Globus pallidus (tissue), 1 donor: ENCODE data around the gene APAF1.
A peak's percentile ranks its signal among the peaks of the same experiment; 100 is the strongest.

Source experiments
- DNase-seq: peaks from one replicate; pipeline ENCODE4 v3.0.0-alpha.2; 2015; ENCODE audit warnings: low spot score

APAF1 gene

GRCh38 chr12:98671459-98671858 lies 26.4 kb downstream of the APAF1 start:
- no peak for DNase-seq

- DNase-seq = no peak
Measured at GRCh38 chr12:98674841-98675240, 29.8 kb downstream of the APAF1 start.

GRCh38 chr12:98678236-98678945 lies 33.3 kb downstream of the APAF1 start:
- no peak for DNase-seq

GRCh38 chr12:98678946-98679610 lies 34.0 kb downstream of the APAF1 start:
- no peak for DNase-seq

- no peak for DNase-seq
Measured at GRCh38 chr12:98679611-98680005, 34.5 kb downstream of the APAF1 start.

- no peak for DNase-seq
Measured at GRCh38 chr12:98684199-98684598, 39.1 kb downstream of the APAF1 start.

DNA sequence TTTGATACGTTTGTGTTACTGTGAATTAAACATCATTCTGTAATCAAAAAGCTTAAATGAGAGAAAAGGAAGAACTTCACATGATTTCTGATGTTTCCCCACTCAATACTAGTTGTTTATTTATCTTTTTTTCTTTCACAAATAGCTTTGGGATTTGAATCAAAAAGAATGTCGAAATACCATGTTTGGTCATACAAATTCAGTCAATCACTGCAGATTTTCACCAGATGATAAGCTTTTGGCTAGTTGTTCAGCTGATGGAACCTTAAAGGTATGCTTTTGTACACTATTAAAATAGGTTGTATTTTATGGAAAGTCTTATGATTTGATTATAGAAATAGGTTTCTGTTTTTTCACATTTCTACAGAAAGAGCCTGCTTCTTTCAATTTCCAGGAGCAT lies 41.5 kb downstream of the APAF1 start:
- no peak for DNase-seq

GRCh38 chr12:98691351-98691750 lies 46.3 kb downstream of the APAF1 start:
- DNase-seq = no peak

DNA sequence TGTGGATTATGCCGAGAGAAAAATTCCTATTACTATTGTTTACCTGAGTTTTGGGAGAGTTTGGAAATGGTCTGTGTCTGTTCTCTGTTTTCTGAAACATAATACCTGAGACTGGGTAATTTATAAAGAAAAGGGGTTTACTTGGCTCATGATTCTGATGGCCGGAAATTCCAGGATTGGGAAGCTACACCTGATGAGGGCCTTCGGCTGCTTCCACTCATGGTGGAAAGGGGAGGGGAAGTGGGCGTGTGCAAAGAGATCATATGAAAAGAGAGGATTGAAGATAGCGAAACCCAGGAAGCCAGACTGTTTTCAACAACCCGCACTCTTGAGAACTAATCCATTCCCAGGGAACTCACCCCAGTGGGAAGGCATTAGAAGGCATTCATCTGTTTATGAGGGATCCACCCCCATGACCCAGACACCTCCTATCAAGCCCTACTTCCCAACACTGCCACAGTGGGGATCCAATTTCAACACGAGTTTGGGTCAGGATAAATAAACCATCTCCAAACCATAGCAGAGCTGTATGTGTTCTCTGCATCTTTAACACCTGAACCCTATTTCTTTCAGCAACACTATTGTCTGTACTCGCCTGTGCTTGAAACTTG lies 51.1 kb downstream of the APAF1 start:
- no peak for DNase-seq

DNA sequence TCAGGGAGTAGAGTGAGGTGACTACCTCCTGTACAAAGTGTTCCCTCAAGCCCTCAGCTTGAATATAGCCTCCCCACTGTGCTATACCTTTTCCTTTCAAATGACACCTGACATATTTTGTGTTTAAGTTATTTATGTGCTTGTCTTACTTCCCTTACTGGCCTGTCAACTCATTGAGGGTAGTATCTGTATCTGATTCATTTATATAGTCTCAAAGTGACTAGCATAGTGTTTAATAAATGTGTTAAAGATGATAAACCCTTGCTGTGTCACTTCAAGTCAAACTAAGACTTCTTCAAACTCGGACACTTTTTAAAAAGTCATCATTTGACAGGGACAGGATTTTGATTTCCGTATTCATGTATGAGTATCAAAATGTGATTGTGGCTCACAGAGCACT lies 52.1 kb downstream of the APAF1 start:
- no peak for DNase-seq

DNA sequence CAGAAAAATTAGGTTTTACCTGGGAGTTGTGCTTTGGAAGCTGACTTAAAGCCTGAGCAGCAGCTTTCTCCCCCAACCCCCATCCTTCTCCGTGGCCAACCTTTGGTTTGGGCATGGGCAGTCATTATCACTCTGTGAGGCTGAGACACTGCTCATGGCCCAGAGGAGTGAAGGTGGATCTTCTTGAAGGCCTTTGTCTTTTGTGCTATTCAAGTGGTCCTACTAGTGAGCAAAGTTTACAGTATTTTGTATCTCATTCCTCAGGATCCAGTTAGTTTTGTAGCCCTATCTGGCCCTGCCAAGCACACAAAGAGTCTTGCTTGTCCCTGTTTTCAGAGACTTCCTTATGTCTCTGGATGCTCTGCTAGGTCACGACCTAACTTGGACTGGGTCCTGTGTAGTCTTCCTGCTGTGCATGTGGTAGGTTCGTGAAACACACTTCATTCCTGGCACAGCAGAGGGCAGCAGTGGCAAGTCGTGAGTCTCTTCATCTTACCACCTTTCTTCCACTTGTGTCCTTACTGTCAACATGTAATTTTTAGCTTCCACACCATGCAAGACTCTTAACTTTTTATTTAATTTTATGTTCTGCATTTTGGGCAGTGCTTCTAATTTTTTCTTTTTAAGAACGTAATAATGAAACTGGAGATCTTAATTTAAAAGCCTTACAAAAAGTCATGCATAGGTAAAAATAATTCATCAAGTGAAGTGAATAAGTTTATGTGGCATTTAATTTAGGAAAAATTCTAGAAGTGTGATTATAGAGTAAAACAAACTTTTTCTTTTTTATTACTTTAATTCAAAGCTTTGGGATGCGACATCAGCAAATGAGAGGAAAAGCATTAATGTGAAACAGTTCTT lies 53.7 kb downstream of the APAF1 start:
- peak; percentile 85 for DNase-seq

- no peak for DNase-seq
Measured at GRCh38 chr12:98699586-98699985, 54.5 kb downstream of the APAF1 start.

DNA sequence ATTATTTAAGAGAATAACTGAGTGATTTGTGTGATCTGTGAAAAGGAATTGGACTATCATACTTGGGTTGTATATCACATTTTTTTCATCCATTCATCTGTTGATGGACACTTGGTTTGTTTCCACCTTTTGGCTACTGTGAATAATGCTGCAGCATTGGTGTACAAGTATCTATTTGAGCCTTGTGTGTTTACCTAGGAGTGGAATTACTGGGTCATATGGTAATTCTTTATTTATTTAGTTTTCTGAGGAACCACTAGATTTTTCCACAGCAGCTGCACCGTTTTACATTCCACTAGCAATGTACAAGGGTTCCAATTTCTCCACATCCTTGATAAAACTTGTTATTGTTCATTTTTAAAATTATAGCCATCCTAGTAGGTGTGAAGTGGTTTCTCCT lies 56.1 kb downstream of the APAF1 start:
- no peak for DNase-seq

DNA sequence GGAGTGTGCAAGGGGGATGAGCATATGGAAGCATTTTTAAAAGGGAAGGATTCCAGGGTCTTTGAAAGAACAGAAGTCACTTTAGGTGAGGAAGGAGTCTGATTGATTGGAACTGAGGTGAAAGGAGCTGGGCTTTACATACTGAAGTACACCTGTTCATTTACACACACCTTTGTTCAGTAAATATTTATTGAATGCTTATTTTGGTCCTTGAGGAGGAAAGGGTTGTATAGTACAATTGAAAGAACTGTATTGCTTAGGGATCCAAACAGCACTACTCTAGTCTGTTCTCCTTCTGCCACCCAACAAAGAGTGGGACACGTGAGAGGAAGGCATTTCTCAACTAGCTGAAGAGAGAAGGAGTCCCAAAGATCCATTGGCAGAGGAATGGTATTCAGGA lies 63.9 kb downstream of the APAF1 start:
- DNase-seq = no peak

GRCh38 chr12:98714426-98714825 lies 69.3 kb downstream of the APAF1 start:
- no peak for DNase-seq

DNA sequence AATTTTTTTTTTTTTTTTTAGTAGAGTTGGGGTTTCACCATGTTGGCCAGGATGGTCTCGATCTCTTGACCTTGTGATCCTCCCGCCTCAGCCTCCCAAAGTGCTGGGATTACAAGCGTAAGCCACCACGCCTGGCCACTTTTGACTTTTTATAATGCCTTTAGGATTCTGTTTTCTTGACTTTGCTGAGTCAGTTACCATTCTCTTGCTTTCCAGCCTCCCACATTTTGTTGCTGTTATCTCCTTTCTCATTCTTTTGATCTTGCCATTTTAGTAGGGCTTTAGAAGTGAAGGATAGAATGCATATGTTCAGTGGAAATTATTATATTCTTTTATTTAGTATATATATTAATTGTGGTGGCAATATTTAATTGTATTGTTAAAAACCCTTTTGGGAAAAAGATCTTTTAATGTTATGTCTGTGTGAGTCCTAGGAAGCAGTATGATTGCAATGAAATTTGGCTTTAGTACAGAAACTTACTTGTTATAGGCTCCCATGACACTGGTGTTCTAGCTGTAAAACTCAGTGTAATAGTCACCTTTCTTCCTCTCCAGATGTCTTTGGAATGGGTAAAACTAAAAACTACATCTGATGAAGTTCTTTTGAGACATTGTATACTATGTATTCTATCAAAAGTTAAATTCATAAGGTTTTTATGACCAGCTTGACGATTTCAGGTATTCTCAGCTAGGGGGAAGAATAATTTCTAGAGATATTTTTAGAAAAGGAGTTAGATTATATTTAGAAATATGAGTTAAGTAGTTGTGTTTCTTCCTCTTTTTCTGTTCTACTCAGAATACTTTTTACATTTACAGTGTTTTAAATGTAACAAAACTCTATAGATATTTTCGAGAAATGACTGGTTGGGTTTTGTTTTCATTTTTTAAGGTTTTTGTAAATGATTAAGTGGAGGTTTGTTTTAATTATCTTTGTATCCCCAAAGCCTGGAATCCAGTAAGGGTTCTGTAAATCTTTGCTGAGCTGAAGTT lies 74.7 kb downstream of the APAF1 start:
- DNase-seq = no peak

GRCh38 chr12:98721204-98721702 lies 76.2 kb downstream of the APAF1 start:
- peak; percentile 44 for DNase-seq

DNA sequence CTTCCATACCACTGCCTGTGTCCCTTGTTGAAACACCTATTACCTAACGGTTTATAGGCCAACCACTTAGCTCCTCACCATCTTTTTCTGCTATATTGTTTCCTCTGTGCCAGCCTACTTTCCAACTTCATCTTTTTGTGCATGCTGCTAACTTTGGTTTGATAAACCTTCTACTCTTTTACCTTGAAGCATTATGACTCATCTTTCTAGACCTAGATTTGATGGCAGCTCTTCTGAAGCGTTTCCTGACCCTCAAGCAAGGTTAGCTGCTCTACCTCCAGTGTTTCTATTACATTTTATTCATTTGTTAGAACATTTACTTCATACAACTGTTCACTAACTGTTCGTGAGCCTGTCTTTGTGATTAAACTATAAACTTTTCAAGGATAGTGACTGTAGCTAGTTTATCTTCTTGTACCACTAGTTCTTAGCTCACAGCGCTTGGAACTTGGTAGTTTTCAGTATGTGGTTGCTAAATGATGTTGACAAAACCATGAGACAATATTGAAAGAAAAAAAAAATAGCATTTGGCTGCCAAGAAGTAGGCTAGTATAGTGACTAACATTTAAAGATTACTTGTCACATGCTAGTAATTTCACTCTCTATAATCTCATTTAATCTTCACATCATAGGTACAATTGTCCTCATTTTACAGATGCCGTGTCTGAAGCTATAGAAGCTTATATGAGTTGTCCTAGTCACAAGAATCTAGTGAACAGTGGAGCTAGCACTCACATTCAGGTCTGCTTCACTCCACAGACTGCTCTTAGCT lies 79.5 kb downstream of the APAF1 start:
- DNase-seq = no peak

DNA sequence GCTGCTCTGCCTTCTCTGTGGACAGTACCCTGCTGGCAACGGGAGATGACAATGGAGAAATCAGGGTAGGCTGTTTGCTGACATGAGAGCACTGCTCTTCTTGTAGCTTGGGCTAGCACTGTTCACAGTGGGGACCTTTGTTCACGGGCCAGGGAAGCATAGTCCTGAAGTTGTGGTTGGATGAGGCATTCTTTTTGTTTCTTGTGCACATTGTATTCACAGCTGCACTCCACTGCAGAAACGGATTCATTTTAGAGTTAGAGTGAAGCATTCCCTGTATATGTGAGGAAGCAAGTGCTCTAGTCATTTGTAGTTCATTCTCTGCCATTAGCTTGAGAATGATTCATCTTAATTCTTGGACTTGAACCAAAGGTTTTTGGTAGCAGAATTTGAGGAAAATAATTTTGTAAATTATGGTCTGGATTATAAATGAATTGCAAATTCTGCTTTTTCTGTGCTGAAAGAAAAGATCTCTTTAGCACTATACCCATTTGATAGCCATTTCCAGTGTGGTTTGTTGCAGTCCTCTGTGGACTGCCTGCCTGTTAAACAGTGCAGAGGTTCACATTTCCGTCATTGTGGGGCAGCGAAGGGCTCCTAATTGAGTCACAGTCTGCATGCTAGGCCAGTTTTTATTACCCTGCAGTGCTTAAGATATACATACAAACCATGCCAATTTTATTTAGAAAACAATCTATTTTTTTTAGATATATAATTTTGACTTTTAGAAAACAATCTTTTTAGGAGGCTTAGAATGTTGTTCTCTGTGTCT lies 80.6 kb downstream of the APAF1 start:
- DNase-seq = peak; percentile 92
